Activated CD4-positive, alpha-beta T cell treated with anti-CD3 and anti-CD28 coated beads for 24 hours (primary cell): Measurements from ENCODE around the gene METTL13.

ENCODE experiments used
- DNase-seq, 2 donors: peaks; one replicate each; pipeline ENCODE4 v3.0.0-alpha.2; 2020; ENCODE audit warnings: low read depth in 2 of 2

METTL13 gene

DNA sequence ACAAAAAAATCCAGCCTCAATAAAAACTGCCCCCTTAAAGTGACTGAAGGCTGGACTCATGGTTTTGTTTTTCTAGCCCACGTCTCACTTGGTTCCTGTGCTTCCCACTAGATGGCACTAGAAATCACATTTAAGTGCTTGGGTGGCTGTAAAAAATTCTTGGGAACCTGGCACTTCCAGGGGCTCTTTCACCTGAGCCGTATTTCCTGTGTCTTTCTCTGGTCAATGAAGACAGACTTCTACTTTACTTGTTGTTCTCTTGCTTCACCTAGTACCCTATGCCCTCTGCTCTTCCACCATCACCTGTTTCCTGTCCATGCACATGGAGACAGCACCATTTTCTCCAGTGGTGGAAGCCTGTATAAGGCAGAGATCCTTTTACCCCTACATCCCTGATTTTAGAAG lies 20.0 kb downstream of the METTL13 start:
- no peak for DNase-seq

DNA sequence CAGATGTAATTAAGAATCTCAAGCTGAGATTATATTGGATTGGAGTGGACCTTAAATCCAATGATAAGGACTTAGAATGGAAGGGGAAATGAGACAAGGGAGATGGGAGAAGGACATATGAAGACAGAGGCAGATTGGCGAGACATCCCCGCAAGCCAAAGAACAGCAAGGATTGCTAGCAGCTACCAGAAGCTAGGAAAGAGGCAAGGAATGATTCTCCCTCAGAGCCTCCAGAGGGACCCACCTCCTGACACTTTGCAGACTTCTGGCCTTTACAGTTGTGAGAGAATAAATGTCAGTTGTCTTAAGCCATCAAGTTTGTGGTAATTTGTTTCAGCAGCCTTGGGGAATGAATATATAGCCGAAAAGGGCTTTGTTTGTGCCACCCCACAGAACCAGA lies 20.7 kb downstream of the METTL13 start:
- DNase-seq, result no peak

DNA sequence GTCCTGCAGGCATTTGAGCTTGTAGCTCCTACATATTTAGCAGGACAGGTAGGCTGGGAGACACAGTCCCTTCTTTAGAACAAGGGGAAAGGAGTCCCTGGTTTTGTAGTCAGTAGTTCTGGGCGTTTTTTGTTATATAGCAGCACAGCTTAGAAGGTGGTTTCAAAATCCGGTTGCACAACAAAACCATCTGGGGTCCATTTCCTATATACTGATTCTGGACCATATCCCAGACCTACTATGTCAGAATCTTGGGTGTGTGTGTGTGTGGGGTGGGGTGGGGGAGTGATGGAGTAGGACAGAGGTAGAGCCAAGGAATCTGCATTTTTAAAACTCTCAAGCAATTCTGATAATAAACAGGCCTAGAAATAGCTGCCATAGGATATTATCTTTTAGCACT lies 21.6 kb downstream of the METTL13 start:
- no peak for DNase-seq

DNA sequence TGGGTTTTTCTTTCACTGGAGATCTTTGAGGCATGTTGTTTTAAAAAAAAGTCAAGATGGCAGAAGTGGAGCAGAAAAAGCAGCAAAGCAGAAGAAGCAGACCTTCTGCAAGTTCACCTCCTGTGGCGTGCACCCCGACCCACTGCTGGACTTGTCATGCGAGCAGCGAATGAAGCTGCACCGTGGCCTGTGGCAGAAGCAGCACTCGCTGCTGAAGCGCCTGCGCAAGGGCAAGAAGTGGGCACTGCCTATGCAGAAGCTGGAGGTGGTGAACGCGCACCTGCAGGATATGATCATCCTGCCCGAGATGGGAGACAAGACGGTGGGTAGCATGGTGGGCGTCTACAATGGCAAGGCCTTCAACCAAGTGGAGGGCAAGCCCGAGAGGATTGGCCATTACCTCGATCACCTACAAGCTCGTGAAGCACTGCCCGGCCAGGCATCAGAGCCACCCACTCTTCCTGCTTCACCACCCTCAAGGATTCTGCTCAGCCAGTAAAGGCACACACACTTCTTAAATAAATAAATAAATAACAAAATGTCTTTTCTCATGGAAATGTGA lies 22.1 kb downstream of the METTL13 start:
- no peak for DNase-seq

DNA sequence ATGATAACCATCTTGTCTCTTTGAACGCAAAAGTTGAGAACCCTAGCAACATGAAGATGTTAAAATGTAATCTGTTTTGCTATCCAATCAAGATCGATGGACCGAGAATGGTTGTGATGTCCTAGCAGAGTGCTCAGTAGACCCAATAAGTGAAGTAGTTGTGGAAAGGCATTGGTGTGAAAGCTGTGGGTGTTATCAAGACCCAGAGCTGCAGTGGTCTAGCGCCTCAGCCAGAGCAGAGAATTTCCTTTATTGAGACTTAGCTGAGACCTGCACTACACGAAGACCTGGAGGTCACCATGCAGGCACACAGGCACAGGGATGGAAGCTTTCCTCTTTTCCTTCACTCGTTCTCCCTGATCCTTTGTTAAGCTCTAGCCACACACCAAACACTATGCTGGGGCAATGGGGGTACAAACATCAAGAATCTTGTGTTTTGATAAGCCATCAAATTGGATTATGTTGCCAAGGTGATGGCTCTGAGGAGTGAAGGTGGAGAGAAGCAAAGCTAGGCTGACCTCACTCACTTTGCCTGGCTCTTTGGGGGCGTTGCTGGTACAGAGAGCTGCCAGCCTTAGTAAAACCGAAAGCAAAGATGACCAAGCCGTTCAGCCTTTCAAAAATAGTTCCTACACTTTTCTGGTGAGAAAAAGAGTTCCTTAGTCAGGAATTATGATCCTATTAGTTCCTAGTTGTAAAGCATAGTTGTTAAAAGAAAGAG lies 24.1 kb downstream of the METTL13 start:
- no peak for DNase-seq

DNA sequence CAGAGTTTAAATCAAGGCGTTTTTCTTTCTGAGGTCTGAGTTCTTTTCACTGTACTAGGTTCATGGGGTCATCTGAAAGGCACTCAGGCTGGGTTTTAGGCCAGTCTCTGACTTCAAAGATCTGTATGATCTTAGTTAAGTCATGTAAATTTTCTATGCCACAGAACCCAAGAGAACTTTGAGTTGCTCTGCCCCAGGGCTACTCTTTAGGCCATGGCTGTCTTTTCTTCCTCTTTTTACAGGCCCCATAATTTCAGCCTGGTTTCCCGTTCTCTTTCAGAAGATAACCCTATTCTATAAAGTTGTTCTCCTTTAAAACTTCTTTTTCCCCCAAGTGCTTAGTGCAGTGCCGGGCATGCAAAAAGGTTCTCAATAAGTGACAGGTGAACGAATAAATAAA lies 26.1 kb downstream of the METTL13 start:
- DNase-seq, result no peak

DNA sequence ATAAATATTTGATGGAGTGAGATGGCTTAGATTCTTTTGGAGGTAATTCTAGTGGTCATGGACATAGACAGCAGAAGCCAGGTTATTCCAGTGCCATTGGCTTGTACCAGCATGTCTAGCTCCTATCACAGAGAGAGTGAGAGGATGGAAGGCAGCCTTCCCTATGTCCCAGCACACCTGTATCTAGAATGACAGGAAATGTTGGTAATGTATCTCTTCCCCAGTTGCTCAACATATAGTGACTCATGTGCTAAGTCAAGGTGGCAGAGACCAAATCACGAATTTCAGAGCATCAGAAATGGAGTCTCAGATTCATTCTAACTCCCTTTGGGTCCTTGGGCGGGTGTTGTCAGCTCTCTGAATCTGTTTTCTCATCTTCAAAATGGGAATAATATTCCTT lies 28.4 kb downstream of the METTL13 start:
- no peak for DNase-seq

DNA sequence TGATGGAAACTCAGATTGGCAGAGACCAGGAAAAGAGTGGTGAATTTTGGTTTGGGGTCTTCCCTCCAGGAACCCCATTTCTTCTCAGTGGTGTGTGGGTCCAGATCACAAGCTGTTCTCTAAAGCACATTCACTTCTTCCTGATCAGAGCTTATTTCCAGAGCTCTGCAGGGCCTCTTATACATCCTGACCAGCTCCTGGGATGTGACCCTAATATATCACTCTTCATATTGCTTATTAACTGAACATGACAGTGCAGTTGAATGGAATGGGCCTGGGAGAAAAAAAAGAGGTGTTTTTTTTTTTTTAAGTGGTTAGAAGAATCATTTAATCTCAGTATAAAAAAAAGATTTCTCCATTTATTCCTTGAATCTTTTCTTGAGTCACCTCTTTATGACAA lies 30.2 kb downstream of the METTL13 start:
- DNase-seq, result no peak

DNA sequence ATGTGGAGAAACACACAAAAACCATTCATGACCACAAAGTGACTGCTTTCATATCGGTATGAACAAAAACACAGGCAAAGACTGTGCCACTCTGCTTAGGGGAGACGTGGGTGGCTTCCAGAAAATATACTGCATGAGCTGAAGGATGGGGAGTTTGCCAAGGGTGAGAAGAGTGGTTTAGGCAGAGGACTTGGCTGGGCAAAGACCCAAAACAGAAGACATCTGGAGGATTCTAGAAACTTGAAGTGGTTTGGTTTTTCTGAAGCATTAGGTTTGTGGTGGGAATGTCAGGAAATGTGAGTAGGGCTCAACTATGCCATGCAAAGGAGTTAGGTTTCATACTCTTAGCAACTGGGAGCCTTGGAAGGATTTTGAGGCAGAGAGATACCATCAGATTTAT lies 33.2 kb downstream of the METTL13 start:
- DNase-seq, result no peak

DNA sequence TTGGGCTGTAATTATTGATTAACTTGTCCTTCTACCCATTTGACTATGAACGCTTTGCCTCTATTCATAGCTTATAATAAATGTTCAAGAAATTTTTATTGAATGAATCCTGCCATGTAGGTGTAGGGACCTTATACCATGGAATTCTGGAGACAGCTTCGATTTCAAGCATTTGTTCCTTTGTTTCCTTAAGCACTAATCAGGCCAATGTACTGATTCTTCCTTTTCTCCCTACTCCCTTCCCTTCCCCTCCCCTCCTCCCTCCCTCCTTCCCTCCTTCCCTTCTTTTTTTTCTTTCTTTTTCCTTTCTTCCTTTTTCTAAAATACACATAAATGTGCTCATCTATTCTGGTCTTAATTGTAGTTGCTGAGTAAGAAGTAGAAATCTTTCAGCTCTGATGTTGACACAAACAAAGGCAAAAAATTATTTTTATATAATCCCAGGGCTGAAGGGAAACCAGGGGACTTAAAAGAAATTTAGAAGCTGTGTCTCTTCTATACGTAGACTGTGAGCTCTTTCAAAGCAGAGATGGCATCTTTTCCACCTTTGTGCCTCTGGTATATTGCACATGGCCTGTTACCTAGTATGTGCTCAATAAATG lies 34.9 kb downstream of the METTL13 start:
- DNase-seq, result no peak

DNA sequence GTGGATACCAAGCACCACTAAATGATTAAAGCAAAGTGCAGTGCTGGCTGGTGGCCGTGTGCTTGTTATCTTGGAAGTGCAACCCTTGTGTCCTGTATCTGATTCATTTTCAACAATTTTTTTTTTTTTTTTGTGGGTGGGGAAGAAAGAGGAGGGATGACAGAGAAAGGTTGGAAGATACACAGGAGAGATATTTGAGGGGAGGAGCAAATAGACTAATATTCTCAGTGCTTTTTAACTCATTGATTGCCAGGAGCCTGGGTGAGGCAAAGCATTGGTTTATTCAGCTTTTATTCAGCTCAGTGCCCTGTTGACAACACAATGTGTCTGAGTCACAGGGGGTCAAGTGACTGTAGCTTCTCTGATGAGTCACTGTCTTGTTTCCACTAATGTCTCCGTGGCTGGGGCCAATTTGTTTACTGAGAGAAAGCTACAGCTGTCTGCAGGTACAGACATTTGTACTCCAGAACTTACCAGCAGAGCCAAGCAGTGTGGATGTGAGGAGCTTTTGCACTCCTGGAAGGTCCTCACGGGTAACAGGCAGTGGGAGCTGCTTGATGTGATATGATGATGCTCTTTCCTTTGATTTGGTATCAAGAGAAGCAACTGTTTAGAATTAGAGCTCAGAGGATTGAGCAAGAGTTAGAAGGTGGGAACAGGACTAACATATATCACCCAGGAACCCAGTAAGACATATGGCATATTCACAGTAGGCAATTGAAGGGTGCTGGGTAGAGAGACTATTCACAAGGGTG lies 36.2 kb downstream of the METTL13 start:
- DNase-seq, result peak in 1 of 2 donors; percentile 27

DNA sequence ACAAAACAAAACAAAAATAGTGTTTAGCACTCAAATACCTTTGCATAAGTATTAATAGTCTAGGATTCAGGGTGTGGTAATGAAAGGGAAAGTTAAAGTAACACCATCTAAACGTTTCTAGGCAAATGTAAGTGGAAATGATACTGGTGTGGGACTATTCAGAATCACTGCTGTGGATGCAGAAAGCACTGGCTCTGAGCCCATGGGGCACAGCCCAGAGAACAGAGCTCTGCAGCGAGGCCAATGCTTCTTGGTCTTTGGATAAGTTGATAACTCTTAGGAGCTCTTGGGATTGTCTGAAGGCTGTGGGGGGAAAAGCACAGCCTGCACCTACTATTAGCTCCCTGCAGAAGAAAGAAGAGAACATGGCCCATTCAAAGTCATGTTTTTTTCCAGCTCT lies 38.5 kb downstream of the METTL13 start:
- no peak for DNase-seq

DNA sequence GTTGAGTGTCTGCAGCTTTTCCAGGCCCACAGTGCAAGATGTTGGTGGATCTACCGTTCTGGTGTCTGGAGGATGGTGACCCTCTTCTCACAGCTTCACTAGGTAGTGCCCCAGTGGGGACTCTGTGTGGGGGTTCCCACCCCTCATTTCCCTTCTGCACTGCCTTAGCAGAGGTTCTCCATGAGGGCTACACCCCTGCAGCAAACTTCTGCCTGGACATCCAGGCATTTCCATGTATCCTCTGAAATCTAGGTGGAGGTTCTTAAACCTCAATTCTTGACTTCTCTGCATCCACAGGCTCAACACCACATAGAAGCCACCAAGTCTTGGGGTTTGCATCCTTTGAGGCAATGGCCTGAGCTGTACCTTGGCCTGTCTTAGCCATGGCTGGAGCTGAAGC lies 45.5 kb downstream of the METTL13 start:
- no peak for DNase-seq

DNA sequence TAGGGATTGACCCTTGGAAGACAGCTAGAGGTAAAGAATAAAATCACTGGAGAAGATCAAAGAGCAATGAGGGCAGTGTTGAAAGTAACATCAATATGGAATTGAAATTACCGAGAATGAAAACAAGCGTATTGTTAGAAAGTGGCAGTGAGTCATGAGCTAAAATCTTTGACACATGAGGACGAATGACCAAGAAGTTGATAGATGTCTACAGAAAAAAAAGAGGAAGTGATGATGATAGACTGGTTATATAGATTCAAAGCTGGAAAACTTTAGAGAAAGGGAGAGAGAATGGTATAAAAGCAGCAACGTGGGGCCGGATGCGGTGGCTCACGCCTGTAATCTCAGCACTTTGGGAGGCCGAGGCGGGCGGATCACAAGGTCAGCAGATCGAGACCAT lies 47.3 kb downstream of the METTL13 start:
- no peak for DNase-seq

DNA sequence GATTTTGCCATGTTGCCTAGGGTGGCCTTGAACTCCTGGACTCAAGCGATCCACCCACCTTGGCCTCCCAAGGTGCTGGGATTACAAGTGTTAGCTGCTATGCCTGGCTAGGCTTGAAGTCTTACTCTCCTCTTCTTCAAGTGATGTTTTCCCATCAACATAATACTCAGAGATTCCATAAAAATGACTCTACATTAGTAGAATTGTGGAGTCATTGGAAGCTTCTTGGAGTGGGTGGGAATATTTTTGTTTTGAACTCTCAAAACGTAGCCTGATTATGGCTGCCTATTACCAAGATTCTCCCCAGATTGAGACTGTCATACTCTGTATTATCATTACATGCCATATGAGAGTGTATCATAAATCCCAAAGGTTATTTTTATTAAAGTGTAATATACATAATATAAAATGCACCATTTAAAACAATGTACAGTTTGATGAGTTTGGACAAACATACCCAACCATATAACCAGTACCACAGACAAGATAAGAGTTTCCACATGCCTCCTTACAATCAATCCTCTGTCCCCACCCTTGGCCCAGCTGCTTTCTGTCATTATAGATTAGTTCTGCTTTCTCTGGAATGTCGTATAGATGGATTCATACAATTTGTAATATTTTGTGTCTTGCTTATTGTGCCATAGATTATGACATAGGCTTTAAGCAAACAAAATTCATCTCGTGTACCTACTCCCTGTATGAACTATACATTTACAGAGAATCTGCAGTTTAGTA lies 51.8 kb downstream of the METTL13 start:
- DNase-seq, result no peak

DNA sequence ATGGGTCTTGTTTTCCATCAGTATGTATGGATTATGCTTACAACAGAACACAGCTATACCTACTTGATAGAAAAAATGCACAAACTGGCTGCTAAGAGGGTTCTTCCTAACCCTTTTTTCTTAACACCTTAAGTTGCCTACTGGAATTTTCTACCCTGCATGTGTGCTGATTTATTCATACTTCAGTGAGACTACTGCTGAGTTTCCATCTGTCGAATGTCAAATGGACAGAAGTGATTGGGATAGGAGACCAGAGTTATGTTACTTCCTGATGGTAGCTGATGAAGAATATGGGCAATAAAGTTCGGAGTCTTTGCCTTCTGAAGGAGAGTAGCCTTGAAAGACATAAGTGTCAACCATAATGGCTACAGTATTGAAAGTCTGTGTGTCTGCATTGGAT lies 53.4 kb downstream of the METTL13 start:
- DNase-seq, result no peak

DNA sequence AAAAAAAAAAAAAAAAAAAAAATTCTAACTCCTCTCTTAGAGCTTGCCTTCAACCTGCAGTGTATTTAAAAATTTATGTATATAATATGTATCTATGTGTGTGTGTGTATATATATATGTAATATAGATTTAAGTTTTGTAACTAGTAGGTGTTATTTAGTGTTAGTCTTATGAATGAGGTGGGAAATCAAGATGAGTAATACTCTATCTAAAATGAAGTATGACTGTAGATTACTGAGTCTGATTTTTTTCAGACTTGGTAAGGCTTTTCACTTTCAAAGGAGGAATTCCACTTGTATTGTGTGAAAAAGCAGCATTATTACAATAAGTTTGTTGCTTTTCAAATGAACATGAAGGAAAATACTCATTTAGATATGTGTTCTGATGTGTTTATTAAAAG lies 54.4 kb downstream of the METTL13 start:
- no peak for DNase-seq

DNA sequence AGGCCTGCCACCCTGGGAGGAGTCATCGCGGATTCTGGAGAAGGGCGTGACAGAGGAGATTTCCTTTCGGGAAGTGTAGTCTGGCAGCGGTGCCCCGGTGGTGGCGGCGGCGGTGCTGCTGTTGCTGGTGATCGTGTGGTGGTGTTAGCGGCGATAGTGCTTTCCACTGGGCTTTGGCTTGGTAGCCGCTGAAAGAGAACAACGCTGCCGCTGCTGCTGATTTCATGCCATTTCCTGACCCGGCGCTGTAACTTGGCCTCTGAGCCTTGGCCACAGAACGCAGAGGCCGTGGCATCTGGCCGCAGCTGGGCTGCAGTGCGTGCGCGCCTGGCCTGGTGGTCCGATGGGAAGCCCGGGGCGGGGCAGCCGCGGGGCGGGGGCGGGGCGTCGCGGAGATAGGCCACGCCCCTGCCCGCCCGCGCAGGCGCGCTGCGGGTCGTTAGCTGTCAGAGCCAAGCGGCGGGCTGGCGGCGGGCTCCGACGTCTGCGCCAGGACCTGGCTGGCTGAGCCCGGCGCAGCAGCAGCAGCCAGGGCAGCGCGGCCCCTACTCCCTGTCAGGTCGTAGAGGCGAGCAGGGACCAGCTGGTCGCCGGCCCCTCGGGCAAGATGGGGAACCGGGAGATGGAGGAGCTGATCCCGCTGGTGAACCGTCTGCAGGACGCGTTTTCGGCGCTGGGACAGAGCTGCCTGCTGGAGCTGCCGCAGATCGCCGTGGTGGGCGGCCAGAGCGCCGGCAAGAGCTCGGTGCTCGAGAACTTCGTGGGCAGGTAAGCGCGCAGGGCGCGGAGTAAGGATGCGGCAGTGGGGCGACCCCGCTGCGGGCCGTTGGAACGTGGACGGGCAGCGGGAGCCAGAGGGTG lies 59.8 kb downstream of the METTL13 start, which contains the start of gene DNM3:
Gene DNM3 (plus strand): TSS at position 449 of the 861 bp plus-strand sequence. CDS start 159 bp downstream, at position 608.
- peak; percentile 53 to 58 for DNase-seq

DNA sequence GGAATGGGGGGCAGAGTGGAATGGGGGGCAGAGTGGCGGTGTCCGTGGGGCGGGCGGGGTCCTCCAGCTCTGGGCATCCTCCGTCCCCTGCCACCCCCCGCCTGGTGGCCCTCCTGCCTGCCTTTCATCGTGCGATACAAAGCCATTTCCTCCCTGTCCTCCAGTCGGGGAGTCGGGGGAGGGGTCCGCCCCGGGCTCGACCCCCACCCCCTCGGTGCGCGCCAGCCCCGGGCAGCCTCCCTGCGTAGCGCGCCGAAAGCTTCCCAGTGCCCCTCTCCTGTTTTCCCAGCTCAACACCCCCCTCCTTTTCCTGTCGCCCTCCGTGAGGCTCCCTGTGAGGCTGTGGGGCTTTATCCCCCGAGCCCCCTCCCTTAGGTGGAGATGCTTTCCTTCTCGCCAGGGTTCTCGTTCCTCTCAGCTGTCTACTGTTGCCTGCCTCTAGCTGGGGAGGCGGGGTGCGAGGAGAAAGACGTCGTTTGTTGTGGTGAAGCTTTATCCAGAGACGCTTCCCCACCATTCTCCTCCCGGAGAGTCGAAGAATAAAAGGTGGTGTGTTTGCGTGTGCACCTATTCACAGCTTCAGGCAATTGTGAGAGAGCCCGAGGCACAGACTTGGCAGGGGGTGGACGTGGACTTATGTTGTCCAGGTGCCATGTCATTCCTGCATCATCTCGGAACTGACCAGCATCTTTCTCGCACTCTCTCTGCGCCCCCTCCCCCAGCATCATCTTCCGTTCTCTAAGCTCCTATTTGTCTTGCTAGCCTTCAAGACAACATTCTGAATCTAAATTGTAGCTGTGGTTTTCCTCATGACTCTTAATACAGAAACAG lies 60.7 kb downstream of the METTL13 start:
- no peak for DNase-seq

DNA sequence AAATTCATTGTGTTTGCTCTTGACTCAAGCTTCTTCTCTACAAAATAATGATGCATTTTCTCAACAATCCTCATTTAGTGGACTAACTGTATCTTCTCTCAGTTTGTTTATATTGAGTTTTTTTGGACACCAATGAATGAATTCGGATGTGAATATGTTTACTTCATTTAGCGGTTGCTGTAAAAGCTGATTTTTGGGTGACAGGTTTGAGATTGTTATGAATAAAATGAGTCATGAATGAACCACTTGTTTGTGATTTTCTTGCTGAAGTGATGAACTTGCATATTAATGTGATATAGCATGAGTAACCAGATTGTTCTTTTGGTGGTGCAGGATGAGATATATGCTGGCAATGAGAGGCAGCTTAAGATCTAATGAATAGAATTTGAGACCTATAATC lies 62.9 kb downstream of the METTL13 start:
- no peak for DNase-seq
